Nephron (organoid): ENCODE measurements around the gene KCNQ4.

Experiments used
- H3K27ac Mint-ChIP-seq, 3 experiments: 2 replicates each; pipeline ENCODE4 v1.8.0; 2020; ENCODE audit warnings: mixed read lengths in 3 of 3, mild to moderate bottlenecking in 2 of 3, moderate library complexity in 1 of 3
- H3K27me3 Mint-ChIP-seq: 2 replicates; pipeline ENCODE4 v1.8.0; 2021; ENCODE audit warnings: low read depth, mild to moderate bottlenecking, moderate library complexity, mixed read lengths
- H3K36me3 Mint-ChIP-seq: 2 replicates; pipeline ENCODE4 v1.8.0; 2020; ENCODE audit warnings: low read depth, mixed read lengths
- H3K4me1 Mint-ChIP-seq: 2 replicates; pipeline ENCODE4 v1.8.0; 2020; ENCODE audit warnings: mixed read lengths
- H3K4me3 Mint-ChIP-seq, 3 experiments: 2 replicates each; pipeline ENCODE4 v1.8.0; 2020; ENCODE audit warnings: mild to moderate bottlenecking in 3 of 3, mixed read lengths in 3 of 3, moderate library complexity in 2 of 3
- H3K9me3 Mint-ChIP-seq: 2 replicates; pipeline ENCODE4 v1.8.0; 2020; ENCODE audit warnings: mixed read lengths
- TF ChIP-seq, protein P1 (sequence below), 3 experiments: fragments of 200-600 bp; sonication (generic); IDR thresholded peaks; one replicate each; pipeline ENCODE4 v1.5.0; 2021; ENCODE audit warnings: antibody characterized with exemption in 3 of 3; ENCODE audit not compliant: unreplicated experiment in 3 of 3

KCNQ4 gene

GRCh38 chr1:40758004-40758403 lies 25.6 kb upstream of the KCNQ4 start:
- Mint-ChIP-seq H3K4me1 (no peaks in the 10 kb centered on the region), H3K4me3 (no peak overlapping the region), H3K27me3 (no peaks in the 10 kb centered on the region), H3K36me3 (peaks cover 81% of the 10 kb centered on the region), H3K27ac (no peak overlapping the region), H3K9me3 (no peaks in the 10 kb centered on the region)
- TF ChIP-seq, protein P1, sequence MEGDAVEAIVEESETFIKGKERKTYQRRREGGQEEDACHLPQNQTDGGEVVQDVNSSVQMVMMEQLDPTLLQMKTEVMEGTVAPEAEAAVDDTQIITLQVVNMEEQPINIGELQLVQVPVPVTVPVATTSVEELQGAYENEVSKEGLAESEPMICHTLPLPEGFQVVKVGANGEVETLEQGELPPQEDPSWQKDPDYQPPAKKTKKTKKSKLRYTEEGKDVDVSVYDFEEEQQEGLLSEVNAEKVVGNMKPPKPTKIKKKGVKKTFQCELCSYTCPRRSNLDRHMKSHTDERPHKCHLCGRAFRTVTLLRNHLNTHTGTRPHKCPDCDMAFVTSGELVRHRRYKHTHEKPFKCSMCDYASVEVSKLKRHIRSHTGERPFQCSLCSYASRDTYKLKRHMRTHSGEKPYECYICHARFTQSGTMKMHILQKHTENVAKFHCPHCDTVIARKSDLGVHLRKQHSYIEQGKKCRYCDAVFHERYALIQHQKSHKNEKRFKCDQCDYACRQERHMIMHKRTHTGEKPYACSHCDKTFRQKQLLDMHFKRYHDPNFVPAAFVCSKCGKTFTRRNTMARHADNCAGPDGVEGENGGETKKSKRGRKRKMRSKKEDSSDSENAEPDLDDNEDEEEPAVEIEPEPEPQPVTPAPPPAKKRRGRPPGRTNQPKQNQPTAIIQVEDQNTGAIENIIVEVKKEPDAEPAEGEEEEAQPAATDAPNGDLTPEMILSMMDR (IDR thresholded peaks at IDR 0.05; ENCODE audit: unreplicated experiment in 3 of 3) = no peak

DNA sequence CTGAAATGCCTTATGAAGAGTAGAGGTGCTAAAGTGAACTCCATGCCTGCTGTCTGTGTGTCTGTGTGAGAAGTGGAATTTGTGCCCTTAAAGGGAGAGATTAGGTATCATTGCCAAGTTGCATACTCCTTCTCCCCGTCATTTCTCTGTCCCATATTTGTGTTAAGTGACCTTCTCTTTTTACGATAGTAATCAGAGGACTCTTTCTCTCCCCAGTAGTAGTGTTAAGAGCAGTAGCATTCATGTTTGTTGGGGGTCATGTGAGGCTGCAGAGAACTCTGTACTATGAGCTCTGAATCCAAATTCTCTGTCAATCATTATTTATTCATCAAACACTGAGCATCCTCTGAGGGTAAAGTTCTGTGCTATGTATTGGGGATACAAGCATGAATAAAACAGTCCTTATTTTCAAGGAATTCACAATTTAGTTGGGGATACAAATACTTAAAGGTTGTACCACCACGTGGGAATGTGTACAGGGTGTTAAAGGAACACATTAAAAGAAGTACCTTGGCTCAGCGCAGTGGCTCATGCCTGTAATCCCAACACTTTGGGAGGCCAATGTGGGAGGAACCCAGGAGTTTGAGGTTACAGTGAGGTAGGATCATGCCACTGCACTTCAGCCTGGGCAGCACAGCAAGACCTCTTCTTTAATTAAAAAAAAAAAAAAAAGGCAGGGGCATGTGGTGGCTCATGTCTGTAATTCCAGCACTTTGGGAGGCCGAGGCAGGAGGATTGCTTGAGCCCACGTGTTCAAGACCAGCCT lies 24.8 kb upstream of the KCNQ4 start:
- Mint-ChIP-seq H3K27ac (peak overlapping the region in 1 of 3 experiments; percentile 21), H3K4me1 (peaks cover 4% of the 10 kb centered on the region), H3K27me3 (no peaks in the 10 kb centered on the region), H3K36me3 (peaks cover 78% of the 10 kb centered on the region), H3K9me3 (no peaks in the 10 kb centered on the region), H3K4me3 (no peak overlapping the region)
- TF ChIP-seq, protein P1 (IDR thresholded peaks at IDR 0.05; ENCODE audit: unreplicated experiment in 3 of 3) = no peak

GRCh38 chr1:40760984-40761383 lies 22.6 kb upstream of the KCNQ4 start:
- Mint-ChIP-seq H3K4me3 (no peak overlapping the region), H3K27ac (no peak overlapping the region), H3K4me1 (peaks cover 14% of the 10 kb centered on the region), H3K36me3 (peaks cover 78% of the 10 kb centered on the region), H3K27me3 (no peaks in the 10 kb centered on the region), H3K9me3 (no peaks in the 10 kb centered on the region)
- TF ChIP-seq, protein P1 (IDR thresholded peaks at IDR 0.05; ENCODE audit: unreplicated experiment in 3 of 3) = no peak

DNA sequence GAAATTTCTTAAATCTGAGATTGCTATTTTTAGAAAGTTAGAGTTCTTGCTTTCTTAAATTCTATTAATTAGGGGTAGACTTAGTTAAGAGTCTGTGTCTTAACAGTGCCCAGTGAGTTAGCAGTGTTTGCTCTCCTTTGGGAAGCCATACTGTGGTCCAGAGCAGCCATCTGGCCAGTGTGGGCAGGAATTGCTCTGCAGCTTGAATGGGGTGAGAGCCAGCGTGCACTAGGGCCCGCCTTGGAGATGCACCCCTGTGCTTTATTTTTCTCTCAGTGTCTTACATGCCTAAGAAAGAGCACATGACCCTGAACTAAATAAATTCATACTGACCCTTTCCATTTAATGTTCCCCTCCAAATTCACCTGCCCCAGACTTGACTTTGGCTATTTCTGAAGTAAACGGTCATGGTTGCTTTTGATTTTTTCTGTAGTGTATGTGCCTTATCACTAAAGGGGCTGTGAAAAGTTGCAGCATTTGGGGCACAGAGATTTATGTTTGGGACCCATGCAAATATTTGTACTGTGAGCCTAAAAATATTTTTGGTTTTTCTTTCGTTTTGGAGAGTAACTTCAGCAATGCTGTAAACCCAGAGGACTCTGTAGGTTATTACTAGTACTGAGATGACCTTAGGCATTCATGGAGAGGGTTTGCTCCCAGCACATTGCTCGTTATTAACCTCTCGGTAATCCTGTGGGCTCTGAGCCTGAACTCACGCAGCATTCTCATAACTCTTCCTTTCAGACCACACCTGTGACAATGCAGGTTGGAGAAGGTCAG lies 21.3 kb upstream of the KCNQ4 start:
- Mint-ChIP-seq H3K9me3 (no peaks in the 10 kb centered on the region), H3K4me1 (peaks cover 14% of the 10 kb centered on the region), H3K27ac (no peak overlapping the region), H3K27me3 (no peaks in the 10 kb centered on the region), H3K36me3 (peaks cover 78% of the 10 kb centered on the region), H3K4me3 (no peak overlapping the region)
- TF ChIP-seq, protein P1 (IDR thresholded peaks at IDR 0.05; ENCODE audit: unreplicated experiment in 3 of 3) = no peak

DNA sequence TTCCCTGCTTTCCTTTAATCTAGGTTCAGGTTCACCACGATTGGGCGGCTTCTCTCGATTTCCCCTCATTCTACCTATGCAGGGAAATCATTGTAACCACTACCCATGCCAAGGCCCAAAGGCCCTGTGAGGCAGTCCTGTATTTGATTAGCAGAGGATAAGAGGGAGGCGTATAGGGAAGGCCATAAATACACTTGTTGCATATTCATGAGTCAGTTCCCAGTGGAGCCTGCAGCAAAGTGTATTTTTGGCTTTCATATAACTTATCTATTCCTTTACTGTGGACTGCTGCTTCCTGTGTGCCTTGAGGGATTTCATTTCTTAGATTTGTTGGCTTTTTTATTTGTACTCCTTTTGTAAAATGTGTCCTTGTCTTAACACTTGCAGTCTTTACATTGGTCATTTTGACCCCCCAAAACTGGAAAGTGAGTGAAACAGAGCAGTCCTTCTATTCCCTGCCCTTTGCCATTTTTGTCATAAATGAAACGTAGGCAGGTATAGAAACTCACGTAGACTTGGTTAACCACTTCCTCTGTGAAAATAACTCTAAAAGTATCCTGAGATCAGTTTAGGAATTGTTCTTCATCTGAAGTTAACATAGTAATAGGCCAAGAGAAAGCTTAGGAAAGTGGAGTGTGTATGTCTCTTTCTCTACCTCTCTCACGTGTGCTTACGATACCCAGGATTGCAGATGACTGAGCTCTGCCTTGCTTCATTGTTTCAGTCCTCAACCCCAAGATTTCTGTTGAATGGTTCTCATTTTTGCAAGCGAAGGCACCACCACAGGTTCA lies 19.6 kb upstream of the KCNQ4 start:
- Mint-ChIP-seq H3K9me3 (no peaks in the 10 kb centered on the region), H3K36me3 (peaks cover 79% of the 10 kb centered on the region), H3K27ac (peak overlapping the region in 1 of 3 experiments; percentile 62), H3K4me3 (no peak overlapping the region), H3K4me1 (peaks cover 14% of the 10 kb centered on the region), H3K27me3 (no peaks in the 10 kb centered on the region)
- TF ChIP-seq, protein P1 (IDR thresholded peaks at IDR 0.05; ENCODE audit: unreplicated experiment in 3 of 3) = no peak
